ENCODE measurements around the gene TMEM131L.

DNA sequence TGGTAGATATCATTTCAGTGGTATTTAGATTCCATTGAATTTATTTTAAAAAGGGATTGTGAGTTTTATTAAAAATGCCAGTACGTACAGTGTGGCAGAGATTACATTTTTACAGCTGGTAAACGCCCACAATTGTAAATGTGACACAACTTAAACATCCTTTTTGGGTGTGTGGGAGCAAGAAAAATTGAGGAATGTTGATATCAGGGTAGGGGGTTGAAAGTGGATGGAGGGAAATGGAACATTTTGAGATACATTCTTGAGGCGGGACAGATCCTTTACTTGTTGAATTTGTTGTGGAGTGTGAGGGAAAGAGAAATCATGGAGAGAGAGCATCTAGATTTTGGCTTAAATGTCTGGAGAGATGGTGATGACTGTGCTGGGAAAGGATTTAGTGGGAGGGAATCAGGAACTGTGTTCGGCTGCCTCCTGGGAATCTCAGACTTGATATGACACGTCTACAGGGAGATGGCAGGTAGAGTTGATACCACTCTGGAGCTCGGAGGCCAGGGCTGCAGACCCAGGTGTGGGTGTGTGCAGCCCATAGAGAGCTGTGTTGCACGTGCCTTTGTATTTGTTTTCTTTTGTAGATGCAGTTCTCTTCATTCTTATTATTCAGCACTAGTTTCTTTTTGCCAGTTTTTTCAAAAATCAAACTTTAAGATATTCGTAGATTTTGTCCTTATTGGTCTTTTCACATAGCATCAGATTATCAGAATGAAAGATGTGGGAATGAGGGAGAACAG lies 10.8 kb downstream of the TMEM131L start:
- TF ChIP-seq GATA3 (IDR thresholded peaks at IDR 0.05; ENCODE audit: low read depth, low read length) (no peak), GATA2 (IDR thresholded peaks at IDR 0.05; ENCODE audit: low read depth, low read length) (no peak)
